Mucosa of stomach (tissue), 1 donor: ENCODE data around the gene EEF2.
A peak's percentile ranks its signal among the peaks of the same experiment; 100 is the strongest.
"Not testable (repeated sequence)": the region's sequence is repeated elsewhere in the genome, so short reads cannot be mapped to it uniquely, and the experiment has no call there.

Source experiments
- H3K27me3 ChIP-seq: one replicate; pipeline ENCODE4 v1.7.0; 2013; ENCODE audit warnings: mild to moderate bottlenecking, low read length; ENCODE audit not compliant: control insufficient read depth, insufficient read depth
- H3K36me3 ChIP-seq: one replicate; pipeline ENCODE4 v1.7.0; 2013; ENCODE audit warnings: low read length; ENCODE audit not compliant: control insufficient read depth, insufficient read depth
- H3K4me1 ChIP-seq: one replicate; pipeline ENCODE4 v1.7.0; 2013; ENCODE audit warnings: mild to moderate bottlenecking, low read length; ENCODE audit not compliant: control insufficient read depth, insufficient read depth
- H3K4me3 ChIP-seq: one replicate; pipeline ENCODE4 v1.7.0; 2013; ENCODE audit warnings: low read length
- H3K9ac ChIP-seq: one replicate; pipeline ENCODE4 v1.7.0; 2013; ENCODE audit warnings: mild to moderate bottlenecking, low read length, moderate library complexity
- H3K9me3 ChIP-seq: one replicate; pipeline ENCODE4 v1.7.0; 2013; ENCODE audit warnings: mild to moderate bottlenecking, low read length, moderate library complexity; ENCODE audit not compliant: control insufficient read depth
- donor health status: Pancreatic carcinoma.

The EEF2 gene

DNA sequence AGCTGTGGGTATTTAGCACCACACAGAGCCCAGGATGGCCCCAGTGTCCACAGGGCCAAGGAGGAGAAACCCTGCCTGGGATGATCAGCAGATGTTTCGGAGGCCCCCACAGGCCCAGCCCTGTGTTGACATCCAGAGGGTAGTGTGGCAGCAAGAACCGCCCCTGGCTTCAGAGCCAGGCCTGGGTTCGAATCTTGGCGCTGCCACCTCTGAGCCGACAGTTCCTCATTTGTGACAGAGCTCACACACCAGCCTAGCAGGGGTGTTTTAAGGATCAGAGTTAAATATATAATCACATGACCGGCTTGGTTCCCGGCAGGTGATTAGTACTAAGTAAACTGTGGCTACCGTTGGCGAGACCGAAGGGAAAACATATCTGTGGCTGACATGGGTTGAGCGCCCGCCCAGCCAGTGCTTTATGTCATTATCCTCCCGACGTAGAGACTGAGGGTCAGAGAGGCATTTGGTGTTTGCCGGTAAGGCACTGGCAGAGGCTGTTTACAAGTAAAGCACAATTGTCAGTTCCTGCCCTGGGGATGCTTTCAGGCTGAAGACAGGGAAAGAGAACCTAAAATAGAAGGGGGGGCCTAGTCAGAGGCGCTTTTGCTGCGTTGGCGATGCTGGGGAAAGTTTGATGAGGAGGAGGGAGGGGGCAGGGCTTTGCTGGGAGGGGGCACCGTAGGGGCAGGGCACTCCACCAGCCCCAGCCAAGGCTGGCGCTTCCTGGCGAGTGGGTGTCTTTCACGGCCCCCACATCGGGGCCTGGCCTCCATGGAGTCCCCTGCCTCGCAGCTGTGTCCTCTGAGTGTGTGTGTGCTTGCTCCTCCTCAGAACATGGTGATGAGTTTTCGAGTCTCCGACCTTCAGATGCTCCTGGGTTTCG, 27.1 kb upstream of the EEF2 start:
- Histone ChIP-seq H3K36me3 (peaks cover 10% of the 10 kb centered on the region), H3K4me3 (no peak overlapping the region), H3K9ac (peak overlapping the region; percentile 11), H3K27me3 (no peaks in the 10 kb centered on the region), H3K9me3 (no peaks in the 10 kb centered on the region), H3K4me1 (peaks cover 71% of the 10 kb centered on the region)

DNA sequence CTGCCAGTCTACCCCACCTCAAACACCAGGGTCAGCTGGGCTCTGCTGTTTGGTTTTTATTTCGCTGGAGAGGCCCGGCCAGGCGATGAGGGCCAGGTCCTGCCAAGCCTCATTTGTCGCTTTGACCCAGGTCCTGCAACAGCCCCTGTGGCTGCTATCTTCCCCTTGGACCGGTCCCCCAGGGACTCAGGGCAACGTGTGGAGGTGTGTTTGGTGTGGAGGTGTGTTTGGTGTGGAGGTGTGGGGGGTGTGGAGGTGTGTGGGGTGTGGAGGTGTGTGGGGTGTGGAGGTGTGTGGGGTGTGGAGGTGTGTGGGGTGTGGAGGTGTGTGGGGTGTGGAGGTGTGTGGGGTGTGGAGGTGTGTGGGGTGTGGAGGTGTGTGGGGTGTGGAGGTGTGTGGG, 26.2 kb upstream of the EEF2 start:
- not testable (repeated sequence) for H3K4me3 ChIP-seq, H3K27me3 ChIP-seq, H3K9ac ChIP-seq, H3K36me3 ChIP-seq, H3K9me3 ChIP-seq
- H3K4me1 ChIP-seq, result peaks cover 76% of the 10 kb centered on the region

DNA sequence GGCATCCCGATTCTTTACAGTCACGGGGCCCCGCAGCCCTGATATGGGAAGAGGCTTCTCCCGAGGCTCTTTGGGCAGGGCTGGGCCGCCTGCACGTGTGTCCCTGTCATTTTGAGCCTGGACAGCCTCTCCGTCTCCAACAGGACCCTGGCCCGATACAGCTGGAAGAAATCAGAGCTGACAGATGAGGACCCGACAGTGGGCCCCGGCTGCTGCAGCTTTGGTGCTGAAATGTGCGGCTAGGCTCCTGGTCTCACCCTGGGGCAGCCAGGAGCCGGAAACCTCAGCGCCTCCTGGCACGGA, 25.5 kb upstream of the EEF2 start:
- H3K4me3 ChIP-seq, result no peak overlapping the region
- no peaks in the 10 kb centered on the region for H3K9me3 ChIP-seq
- no peaks in the 10 kb centered on the region for H3K27me3 ChIP-seq
- H3K36me3 ChIP-seq, result peaks cover 10% of the 10 kb centered on the region
- H3K9ac ChIP-seq, result no peak overlapping the region
- H3K4me1 ChIP-seq, result peaks cover 76% of the 10 kb centered on the region

DNA sequence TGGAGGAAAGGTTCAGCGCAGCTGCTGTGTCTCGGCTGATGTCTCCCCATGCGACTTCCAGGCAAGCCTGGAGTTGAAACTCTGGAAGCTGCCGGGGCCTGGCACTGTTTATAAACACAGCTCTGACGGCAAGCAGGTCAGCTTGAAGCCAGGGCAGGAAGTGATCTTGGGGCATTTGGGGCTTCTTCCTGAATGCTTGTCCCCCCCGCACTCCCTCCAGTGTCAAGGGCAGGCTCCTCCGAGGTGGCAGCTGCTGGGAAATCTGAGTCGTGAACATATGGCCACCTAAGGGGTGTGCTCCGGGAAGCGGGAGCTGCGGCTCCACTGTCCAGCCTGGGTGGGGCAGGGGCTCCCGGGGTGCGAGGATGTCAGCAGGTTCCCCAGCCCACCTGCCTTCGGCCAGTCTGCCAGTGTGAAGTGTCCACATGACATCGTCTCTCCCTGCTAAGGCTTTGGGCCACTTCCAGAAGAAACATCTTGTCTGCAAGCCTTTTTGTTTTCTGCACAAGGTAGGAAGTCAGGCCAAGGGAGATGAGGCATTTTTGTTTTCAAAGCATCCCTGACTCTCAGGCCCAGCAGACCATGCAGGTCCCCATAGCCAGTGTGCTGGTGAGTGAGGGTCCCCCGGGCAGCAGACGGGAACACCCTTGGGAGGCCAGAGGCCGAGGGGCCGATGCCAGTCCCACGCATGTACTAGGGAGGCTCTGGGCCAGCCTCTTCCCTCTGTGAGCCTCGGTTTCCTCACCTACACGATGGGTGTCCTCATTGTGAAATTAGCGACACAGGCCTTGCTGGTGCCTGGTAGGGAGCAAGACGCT, 24.9 kb upstream of the EEF2 start:
- no peak overlapping the region for H3K4me3 ChIP-seq
- H3K27me3 ChIP-seq, result no peaks in the 10 kb centered on the region
- no peaks in the 10 kb centered on the region for H3K9me3 ChIP-seq
- peaks cover 10% of the 10 kb centered on the region for H3K36me3 ChIP-seq
- H3K9ac ChIP-seq, result peak overlapping the region; percentile 80
- peaks cover 72% of the 10 kb centered on the region for H3K4me1 ChIP-seq

DNA sequence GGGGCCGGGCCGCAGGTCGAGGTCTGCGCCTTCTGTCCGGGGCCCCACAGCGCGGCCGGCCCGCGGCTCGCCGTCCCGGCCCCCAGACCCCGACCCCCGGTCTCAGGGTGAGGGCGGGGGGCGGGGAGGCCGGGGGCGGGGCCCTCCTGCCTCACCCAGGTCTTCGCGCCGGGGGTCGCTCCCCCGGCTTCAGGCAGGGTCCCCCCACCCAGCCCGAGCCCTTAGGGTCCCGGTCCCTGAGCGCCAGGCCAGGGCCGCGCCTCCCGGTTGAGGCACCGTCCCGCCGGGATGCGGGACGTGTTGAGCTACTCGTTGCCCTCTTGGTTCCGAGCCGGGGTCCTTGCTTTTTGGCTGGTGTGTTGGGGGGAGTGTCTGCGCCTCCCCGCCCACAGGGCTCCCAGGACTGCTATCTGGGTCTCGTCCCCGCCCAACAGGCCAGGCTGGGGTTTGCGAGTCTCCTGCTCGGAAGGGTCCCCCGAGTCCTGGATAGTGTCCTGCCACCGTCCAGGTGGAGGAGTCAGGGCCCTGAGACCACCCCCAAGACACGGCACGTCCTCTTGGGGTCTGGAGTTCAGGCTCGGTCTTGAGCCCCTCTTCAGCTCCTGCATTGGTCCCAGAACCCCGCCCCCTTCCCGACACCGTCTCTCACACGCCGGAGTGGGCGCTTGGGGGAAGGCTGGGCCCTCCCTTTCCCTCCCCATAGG, 22.7 kb upstream of the EEF2 start:
- H3K9me3 ChIP-seq, result no peaks in the 10 kb centered on the region
- peaks cover 51% of the 10 kb centered on the region for H3K4me1 ChIP-seq
- no peaks in the 10 kb centered on the region for H3K27me3 ChIP-seq
- H3K9ac ChIP-seq, result peak overlapping the region; percentile 80
- H3K36me3 ChIP-seq, result no peaks in the 10 kb centered on the region
- peak overlapping the region; percentile 56 for H3K4me3 ChIP-seq

DNA sequence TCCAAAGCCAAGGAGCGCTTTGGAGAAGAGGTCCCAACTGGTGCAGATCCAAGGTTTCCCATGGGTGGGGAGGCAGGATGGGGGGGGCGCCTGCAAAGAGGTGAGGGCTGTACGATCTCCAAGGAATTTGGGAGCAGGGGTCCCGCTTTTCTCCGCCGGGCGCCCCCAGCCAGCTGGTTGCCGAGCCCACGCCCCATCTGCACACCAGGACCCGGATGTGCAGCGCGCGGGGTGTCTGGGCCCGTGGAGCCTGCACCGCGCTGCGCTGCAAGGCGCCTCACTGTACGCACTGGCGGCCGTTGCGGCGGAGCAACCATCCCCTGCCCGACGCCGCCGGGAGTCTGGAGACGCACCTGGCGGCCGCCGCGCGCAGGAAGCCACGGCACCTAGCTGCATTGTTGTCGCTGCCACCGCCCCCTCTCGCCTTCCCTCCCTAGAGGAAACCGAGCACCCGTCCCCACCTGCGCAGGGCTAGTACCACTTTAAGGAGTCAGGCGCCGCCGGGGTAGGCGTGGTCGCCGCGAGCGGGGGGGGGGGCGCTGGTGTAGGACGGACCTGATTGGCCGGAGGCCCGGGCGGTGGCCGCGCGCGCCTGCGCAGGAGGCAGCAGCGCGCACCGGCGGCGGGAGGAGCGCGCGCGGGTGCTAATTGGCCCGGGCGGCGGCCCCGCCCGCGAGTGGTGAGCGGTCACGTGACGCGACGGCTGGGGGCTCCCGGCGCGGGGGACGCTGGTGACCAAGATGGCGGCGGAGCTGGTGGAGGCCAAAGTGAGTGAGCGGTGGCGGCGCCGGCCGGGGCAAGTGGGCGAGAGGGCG, 22.0 kb upstream of the EEF2 start, which contains the start of gene PIAS4:
TSS of gene PIAS4 (plus strand) at position 716 of the 815 bp plus-strand sequence. CDS start at position 741, 25 bp downstream.
- Histone ChIP-seq H3K4me1 (peaks cover 43% of the 10 kb centered on the region), H3K9ac (peak within 1 kb of the TSS; percentile 80), H3K27me3 (no peaks in the 10 kb centered on the region), H3K36me3 (no peaks in the 10 kb centered on the region), H3K4me3 (peak within 1 kb of the TSS; percentile 80), H3K9me3 (no peaks in the 10 kb centered on the region)

DNA sequence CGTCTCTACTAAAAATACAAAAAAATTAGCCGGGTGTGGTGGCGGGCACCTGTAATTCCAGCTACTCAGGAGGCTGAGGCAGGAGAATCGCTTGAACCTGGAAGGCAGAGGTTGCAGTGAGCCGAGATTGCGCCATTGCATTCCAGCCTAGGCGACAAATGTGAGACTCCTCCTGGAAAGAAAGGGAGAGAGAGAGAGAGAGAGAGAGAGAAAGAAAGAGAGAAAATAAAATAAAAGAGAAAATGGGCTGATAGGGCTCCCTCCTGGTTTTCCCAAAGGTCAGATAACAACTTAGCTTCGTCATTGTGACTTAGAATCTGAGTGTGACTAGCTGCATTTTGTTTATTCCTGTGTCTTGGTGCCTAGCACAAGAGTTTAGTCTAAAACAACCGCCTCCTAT, 20.2 kb upstream of the EEF2 start:
- H3K4me3 ChIP-seq, H3K27me3 ChIP-seq, H3K9me3 ChIP-seq, H3K36me3 ChIP-seq, H3K9ac ChIP-seq: not testable (repeated sequence)
- H3K4me1 ChIP-seq, result peaks cover 27% of the 10 kb centered on the region

DNA sequence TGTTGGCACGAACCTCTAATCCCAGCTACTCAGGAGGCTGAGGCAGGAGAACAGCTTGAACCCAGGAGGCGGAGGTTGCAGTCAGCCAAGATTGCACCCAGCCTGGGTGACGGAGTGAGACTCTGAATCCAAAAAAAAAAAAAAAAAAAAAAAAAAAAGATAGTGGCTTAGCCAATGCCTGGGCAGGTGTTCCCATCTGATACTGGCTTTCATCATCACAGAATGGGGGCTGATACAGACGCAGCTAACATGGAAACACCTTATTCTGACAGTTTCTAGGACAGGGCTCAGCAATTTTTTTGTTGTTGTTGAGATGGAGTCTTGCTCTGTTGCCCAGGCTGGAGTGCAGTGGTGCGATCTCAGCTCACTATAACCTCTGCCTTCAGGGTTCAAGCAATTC, 15.5 kb upstream of the EEF2 start:
- not testable (repeated sequence) for H3K4me3 ChIP-seq, H3K4me1 ChIP-seq, H3K36me3 ChIP-seq, H3K9ac ChIP-seq, H3K27me3 ChIP-seq, H3K9me3 ChIP-seq

DNA sequence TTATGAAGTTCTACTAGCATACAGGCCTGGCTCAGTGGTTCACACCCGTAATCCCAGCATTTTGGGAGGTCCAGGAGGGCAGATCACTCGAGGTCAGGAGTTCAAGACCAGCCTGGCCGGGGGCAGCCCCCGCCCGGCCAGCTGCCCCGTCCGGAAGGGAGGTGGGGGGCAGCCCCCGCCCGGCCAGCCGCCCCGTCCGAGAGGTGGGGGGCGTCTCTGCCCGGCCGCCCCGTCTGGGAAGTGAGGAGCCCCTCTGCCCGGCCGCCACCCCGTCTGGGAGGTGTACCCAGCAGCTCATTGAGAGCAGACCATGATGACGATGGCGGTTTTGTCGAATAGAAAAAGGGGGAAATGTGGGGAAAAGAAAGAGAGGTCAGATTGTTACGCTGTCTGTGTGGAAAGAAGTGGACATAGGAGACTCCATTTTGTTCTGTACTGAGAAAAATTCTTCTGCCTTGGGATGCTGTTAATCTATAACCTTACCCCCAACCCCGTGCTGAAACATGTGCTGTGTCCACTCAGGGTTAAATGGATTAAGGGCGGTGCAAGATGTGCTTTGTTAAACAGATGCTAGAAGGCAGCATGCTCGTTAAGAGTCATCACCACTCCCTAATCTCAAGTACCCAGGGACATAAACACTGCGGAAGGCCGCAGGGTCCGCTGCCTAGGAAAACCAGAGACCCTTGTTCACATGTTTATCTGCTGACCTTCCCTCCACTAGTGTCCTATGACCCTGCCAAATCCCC, 13.6 kb upstream of the EEF2 start:
- H3K4me3 ChIP-seq, H3K9ac ChIP-seq, H3K9me3 ChIP-seq, H3K4me1 ChIP-seq, H3K27me3 ChIP-seq, H3K36me3 ChIP-seq: not testable (repeated sequence)

DNA sequence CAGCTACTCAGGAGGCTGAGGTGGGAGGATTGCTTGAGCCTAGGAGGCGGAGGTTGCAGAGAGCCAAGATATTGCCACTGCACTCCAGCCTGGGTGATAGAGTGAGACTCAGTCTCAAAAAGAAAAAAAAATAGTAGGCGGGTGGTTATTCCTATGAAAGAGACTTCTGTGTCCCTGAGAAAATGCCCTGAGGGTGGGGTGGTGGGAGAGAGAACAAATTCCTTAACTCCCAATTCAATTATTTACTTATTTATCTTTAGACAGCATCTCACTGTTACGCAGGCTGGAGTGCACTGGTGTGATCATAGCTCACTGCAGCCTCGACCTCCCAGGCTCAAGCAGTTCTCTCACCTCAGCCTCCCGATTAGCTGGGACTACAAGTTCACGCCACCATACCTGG, 10.3 kb upstream of the EEF2 start:
- Histone ChIP-seq H3K27me3 (no peaks in the 10 kb centered on the region), H3K9me3 (no peaks in the 10 kb centered on the region), H3K36me3 (no peaks in the 10 kb centered on the region), H3K4me1 (no peaks in the 10 kb centered on the region), H3K4me3 (no peak overlapping the region), H3K9ac (no peak overlapping the region)

DNA sequence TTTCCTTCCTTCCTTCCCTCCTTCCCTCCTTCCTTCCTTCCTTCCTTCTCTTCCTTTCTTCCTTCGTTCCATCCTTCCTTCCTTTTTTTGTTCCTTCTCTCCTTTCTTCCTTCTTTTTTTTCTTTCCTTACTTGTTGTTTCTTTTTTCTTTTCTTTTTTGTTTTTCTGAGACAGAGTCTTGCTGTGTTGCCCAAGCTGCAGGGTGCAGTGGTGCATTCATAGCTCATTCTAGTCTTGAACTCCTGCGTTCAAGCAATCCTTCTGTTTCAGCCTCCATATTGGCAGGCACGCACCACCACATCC, 5.5 kb upstream of the EEF2 start:
- no peaks in the 10 kb centered on the region for H3K27me3 ChIP-seq
- no peaks in the 10 kb centered on the region for H3K9me3 ChIP-seq
- H3K4me3 ChIP-seq, result no peak overlapping the region
- no peaks in the 10 kb centered on the region for H3K36me3 ChIP-seq
- H3K4me1 ChIP-seq, result peaks cover 24% of the 10 kb centered on the region
- H3K9ac ChIP-seq, result no peak overlapping the region
